GM19455 (cell line): ENCODE results near the gene EYA2.

ENCODE experiments used
- ATAC-seq: cut with Tn5 transposase; IDR thresholded peaks from one replicate; pipeline ENCODE4 v1.9.1; 2021; ENCODE audit not compliant: unreplicated experiment

Gene EYA2

DNA sequence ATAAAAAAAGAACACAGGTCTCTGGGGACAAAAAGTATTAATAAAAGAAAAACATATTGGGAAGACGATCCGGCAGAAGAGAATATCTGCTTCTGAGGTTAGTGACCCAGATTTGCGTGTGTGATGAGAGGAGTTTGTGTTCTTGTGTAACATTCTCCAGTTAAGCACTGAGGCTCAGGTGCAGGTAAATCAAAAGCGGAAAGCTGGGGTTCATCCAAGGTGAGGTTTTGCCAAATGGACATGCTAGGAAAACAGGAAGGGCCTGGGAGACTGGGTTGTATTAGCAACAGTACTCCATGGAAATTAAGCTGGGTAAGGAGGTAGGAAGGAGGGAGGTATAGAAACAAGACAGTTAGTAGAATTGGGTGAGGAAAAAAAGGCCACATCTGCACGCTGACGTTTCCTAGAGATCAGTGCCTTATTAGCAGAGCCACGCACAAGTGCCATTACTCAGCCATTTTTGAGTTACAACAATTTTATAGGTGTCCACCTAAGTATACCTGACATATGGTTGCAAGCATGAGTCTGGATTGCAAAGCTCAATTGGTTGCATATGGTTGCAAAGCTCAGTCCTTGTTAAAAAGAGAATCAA, 322.3 kb downstream of the EYA2 start:
- ATAC-seq, result no peak

GRCh38 chr20:47217482-47218446, 323.1 kb downstream of the EYA2 start:
- no peak for ATAC-seq

GRCh38 chr20:47220161-47220582, 325.5 kb downstream of the EYA2 start:
- ATAC-seq, result no peak

DNA sequence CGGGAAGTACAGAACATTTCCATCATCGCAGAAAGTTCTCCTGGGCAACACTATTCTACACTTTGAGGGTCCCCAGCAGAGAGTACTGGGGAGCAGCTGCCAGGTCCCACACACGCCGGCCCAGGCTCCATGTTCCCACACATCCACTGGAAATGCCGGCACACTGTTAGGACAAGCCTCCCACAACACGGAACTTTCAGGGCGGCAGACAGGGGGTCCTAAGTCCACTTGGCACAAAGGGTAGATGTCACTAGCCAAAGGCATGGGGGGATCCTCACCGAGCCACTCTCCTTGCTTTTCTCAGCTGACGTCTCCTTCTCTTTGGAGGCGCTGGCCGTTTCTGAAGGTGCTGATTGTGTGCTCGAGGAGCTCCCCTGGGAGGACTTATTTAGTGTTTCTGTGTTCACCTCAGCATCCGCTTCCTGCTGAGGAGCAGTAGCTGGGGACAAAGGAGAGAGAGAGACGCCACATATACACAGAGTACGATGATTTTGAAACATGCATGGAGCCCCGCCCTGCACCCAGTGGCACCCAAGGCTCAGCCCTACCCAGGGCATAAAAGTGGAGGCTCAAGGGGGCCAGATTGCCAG, 326.5 kb downstream of the EYA2 start:
- no peak for ATAC-seq

DNA sequence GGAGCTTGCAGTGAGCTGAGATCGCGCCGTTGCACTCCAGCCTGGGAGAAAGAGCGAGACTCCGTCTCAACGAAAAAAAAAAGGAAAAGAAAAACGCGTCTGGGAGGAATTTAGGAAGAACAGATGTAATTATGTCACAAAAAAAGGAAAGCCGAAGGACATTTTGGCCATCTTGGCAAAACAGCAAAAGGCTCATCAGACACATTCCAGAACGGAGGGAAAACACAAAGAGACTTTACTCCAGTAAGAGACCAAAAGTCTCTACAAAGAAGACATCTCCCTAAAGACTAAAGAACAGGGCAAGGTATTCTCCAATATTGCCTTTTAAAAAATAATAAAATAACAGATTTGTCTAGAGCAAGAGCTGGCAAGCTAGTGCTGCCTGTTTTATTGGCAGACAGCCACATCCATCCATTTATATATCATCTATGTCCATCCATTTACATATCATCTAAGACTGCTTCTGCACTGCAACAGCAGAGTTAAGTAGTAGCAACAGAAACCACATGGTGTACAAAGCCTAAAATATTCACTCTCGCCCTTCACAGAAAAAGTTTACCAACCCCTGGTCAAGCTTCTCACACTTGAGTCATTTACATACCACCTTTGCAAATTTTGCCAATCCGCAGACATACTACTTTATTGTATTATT, 328.0 kb downstream of the EYA2 start:
- ATAC-seq, result no peak

DNA sequence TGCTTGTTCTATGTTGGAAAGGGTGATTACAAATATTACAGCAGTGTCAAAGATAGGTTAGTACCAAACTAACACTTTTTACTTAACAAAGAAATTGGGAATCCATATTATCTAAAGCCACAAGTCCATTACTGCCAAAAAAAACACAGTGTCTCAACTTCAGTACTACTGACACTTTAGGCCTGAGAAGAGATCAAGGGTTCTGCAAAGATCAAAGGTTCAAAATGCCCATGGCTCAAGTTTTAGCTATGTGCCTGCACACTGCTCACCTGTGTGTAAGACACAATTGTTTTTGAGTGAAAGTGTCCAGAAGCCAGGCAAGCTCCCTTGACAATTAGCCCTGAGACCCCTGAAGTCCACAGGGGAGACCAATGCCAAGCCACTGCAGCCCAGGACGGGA, 329.3 kb downstream of the EYA2 start:
- ATAC-seq, result no peak

DNA sequence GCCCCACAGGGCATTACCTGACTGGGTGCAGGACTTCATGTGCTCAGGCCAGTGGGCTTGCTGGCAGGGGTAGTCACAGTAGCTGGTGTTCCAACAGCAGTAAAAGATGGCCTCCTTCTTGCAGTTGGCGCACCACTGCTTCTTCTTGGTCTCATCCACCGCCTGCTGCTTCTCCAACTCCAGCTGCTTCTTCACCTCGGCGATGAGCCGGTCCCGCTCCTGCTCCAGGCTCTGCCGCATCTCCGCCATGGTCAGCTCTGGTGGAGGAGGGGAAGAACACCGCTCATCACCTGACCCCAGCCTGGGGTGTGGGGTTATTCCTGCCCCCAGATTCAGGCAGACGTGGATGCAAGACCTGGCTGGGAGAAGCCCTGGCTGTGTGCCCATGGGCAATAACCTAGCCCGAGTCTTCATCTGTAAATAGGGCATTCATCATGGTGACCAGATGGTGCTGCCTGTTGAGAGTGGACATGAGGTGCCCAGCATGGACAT, 329.7 kb downstream of the EYA2 start:
- ATAC-seq, result no peak

GRCh38 chr20:47224857-47225256, 330.2 kb downstream of the EYA2 start:
- no peak for ATAC-seq

GRCh38 chr20:47225458-47225857, 330.8 kb downstream of the EYA2 start:
- ATAC-seq, result no peak

DNA sequence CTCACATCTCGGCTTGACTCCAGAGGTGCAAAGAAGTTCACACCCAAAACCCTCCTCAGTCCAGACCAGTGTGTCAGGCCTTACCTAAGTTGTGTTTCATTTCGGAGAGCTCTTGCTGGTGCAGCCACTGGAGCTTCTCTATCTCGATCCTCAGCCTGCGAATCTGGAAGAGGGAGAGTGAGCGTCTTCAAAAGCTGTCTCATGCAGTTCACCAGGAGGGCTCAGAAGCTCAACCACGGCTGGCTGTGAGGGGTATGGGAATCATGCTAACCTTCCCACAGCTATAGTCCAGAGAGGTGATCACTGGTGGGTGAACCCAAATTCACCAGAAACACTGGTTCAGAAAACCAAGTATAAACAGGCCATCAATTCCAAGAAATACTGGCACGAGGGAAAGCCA, 332.5 kb downstream of the EYA2 start:
- ATAC-seq, result no peak

DNA sequence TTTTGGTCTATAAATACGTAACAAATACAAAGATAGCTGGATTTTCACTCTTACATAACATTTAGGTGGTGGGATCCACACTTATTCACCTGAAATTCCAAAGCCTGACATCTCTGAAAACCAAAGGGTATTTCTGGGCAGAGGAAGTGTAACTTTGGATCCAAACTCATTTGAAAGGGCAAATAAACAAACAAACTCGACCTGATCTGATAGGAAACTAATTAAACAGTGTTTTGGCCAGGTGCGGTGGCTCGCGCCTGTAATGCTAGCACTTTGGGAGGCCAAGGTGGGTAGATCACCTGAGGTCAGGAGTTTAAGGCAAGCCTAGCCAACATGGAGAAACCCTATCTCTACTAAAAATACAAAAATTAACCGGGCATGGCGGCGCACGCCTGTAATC, 332.9 kb downstream of the EYA2 start:
- ATAC-seq, result no peak

DNA sequence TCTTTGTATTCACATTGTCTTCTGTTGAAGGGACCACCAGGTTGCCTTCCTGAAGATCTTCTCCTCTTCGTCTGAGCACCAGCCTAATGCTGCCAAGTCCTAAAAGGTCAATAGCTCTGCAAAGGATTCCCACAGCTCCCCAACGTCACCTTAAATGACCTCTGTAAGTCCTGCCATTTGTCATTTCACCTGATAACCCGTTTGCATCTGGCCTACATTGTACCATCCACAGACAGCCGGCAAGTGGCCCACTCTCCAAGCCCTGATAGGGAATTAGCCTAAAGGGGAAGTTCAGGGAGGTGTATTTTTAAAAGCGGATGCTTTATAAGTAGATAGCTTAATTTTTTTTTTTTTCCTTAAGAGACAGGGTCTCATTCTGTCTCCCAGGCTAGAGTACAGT, 334.0 kb downstream of the EYA2 start:
- ATAC-seq, result no peak

GRCh38 chr20:47230811-47231256, 336.2 kb downstream of the EYA2 start:
- no peak for ATAC-seq

- ATAC-seq, result no peak
Measured at GRCh38 chr20:47231382-47232039, 336.9 kb downstream of the EYA2 start.

DNA sequence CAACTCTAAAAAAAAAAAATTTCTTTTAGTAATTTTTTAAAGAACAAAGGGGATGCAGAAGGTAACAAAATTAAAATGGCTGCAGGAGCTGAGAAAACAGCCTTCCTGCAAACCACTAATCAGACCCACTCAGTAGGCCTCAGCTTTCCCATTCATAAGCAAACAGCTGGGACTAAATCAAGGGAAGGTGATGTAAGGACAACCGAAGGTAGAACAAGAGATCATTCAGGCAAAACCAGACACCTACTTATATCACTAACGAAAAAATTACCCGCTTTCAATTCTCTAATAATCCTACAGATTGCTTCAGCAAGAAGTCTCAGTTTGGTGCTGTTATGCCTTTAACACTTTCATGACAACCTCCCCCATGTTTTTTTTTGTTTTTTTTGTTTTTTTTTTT, 337.9 kb downstream of the EYA2 start:
- no peak for ATAC-seq

DNA sequence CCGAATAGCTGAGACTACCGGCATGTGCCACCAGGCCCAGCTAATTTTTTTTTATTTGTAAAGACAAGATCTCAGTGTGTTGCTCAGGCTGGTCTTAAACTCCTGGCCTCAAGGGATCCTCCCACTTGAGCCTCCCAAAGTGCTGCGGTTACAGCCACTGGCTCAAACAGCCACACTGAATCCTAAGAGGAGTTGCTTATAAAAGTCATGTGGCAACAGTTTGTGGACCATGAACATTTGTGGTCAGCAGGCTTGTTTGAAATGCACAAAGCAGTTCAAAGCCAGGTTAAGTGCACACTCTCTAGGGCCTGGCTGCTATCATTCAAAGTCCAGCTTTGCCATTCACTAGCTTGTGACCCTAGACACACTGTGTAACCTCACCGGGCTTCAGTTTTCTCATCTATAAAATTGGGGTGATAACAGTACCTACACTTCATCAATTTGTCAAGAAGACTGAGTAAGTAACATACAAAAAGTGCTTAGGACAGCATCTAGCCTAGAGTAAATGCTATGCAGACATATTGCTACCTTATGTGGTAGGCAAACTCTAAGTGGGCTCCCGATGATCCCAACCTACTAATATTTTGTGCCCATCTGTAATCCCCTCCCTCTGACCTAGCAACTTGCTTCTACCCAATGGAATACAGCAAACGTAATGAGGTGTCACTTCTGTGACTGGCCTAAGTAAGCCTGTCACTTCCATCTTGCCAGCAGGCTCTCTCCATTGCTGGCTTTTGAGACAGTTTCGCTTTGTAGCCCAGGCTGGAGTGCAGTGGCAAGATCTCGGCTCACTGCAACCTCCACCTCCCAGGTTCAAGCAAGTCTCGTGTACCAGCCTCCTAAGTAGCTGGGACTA, 338.9 kb downstream of the EYA2 start:
- no peak for ATAC-seq

GRCh38 chr20:47235111-47235510, 340.5 kb downstream of the EYA2 start:
- no peak for ATAC-seq

GRCh38 chr20:47235853-47236638, 341.4 kb downstream of the EYA2 start:
- no peak for ATAC-seq

DNA sequence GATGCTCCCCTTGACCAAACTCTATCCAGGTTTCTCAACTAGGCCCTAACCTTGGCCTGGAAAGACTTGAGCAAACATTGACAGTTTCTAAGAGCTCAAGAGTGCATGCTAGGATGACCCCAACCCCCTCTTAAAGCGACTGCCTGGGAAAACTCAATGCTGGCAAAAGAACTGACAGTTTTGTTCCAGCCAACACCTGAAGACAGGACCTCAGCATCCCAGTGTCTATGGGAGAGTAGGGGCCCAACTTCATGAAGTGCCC, 341.9 kb downstream of the EYA2 start:
- ATAC-seq, result no peak
